Measurements from ENCODE around the gene PARG. TPM values are rescaled to one million over a fixed set of nuclear protein-coding genes. Genes with fewer than 3 reads are reported as not detected.

Gene PARG
- total RNA-seq, 6 experiments from 2014 or later = 18.0 to 23.7 (median 20.9) TPM

GRCh38 chr10:49827297-49827696, 114.5 kb downstream of the PARG start:
- no peak overlapping the region for H3K27ac Mint-ChIP-seq
- no peak for DNase-seq
- no peak overlapping the region for H3K4me3 Mint-ChIP-seq
- H3K27me3 Mint-ChIP-seq (ENCODE audit: insufficient read depth) = no peaks in the 10 kb centered on the region
- no peak for TF ChIP-seq CTCF (IDR thresholded peaks at IDR 0.05)
- H3K9me3 Mint-ChIP-seq = no peaks in the 10 kb centered on the region
- peaks cover 27% of the 10 kb centered on the region for H3K36me3 Mint-ChIP-seq (ENCODE audit: low read depth)
- H3K4me1 Mint-ChIP-seq (ENCODE audit: low read depth) = peaks cover 12% of the 10 kb centered on the region

- H3K9me3 Mint-ChIP-seq = no peaks in the 10 kb centered on the region
- H3K27ac Mint-ChIP-seq = no peak overlapping the region
- no peak for DNase-seq
- TF ChIP-seq CTCF (IDR thresholded peaks at IDR 0.05) = no peak
- H3K4me3 Mint-ChIP-seq = no peak overlapping the region
- H3K4me1 Mint-ChIP-seq (ENCODE audit: low read depth) = no peaks in the 10 kb centered on the region
- no peaks in the 10 kb centered on the region for H3K27me3 Mint-ChIP-seq (ENCODE audit: insufficient read depth)
- H3K36me3 Mint-ChIP-seq (ENCODE audit: low read depth) = peaks cover 15% of the 10 kb centered on the region
Measured at GRCh38 chr10:49819234-49819958, 122.4 kb downstream of the PARG start.

DNA sequence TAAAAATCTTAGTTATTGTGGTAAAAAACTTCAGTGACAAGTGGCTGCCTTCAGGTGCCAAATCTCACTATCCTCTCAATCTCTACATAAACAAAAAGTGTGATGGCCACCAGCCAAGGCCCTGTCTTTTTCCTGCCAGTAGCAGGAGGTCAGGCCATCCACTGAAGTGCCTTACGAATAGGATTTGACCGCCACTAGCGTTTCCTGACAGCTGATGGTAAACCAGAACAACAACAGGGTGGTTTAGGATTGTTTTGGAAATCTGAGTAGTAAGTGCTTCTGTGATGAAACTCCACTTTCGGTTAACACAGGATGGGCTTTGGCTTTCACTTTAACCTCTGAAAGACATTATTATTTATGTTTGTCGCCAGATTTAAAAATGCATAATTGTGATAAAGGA, 124.0 kb downstream of the PARG start:
- Mint-ChIP-seq H3K4me1 (ENCODE audit: low read depth) (no peaks in the 10 kb centered on the region), H3K27me3 (ENCODE audit: insufficient read depth) (no peaks in the 10 kb centered on the region), H3K27ac (no peak overlapping the region), H3K36me3 (ENCODE audit: low read depth) (peaks cover 15% of the 10 kb centered on the region), H3K4me3 (no peak overlapping the region), H3K9me3 (no peaks in the 10 kb centered on the region)
- no peak for TF ChIP-seq CTCF (IDR thresholded peaks at IDR 0.05)
- no peak for DNase-seq

DNA sequence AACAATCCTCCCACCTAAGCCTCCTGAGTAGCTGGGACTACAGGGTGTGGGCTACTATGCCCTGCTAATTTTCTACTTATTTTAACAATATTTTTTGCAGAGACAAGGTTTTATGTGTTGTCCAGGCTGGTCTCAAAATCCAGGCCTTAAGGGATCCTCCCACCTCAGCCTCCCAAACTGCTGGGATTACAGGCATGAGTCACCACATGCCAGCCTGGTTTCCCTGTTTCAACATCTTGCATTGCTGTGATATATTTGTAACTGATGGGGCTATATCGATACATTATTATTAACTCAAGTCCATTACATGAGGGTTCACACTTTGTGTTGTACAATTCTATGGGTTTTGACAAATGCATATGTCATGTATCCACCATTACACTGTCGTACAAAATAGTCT, 137.8 kb downstream of the PARG start:
- no peak for TF ChIP-seq CTCF (IDR thresholded peaks at IDR 0.05)
- Mint-ChIP-seq H3K27ac (no peak overlapping the region), H3K4me3 (no peak overlapping the region), H3K27me3 (ENCODE audit: insufficient read depth) (peaks cover 17% of the 10 kb centered on the region), H3K36me3 (ENCODE audit: low read depth) (peaks cover 6% of the 10 kb centered on the region), H3K4me1 (ENCODE audit: low read depth) (no peaks in the 10 kb centered on the region), H3K9me3 (peaks cover 10% of the 10 kb centered on the region)
- no peak for DNase-seq

DNA sequence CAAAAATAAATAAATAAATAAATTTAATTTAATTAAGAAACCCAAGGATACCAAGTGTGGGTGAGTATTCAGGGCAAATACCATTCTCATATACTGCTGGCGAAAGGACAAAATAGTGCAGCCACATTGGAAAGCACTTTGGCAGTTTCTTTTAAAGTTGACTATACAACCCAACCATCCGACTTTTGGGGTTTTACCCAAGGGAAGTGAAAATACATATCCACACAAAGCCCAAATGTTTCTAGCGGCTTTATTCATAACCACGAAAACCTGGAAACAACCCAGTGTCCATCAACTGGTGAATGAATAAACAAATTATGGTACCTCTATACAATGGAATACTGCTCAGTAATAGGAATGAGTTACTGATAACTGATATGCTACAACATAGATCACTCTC, 143.6 kb downstream of the PARG start:
- no peaks in the 10 kb centered on the region for H3K9me3 Mint-ChIP-seq
- H3K27me3 Mint-ChIP-seq (ENCODE audit: insufficient read depth) = peaks cover 15% of the 10 kb centered on the region
- no peak overlapping the region for H3K4me3 Mint-ChIP-seq
- H3K36me3 Mint-ChIP-seq (ENCODE audit: low read depth) = no peaks in the 10 kb centered on the region
- TF ChIP-seq CTCF (IDR thresholded peaks at IDR 0.05) = no peak
- H3K27ac Mint-ChIP-seq = no peak overlapping the region
- DNase-seq = no peak
- H3K4me1 Mint-ChIP-seq (ENCODE audit: low read depth) = no peaks in the 10 kb centered on the region

Data from HFFc6 (cell line).